BJ (cell line): Measurements from ENCODE around the gene RAB3GAP1. TPM values are rescaled to one million over a fixed set of nuclear protein-coding genes. Genes with fewer than 3 reads are reported as not detected.
"Not testable (repeated sequence)": the region's sequence is repeated elsewhere in the genome, so short reads cannot be mapped to it uniquely, and the experiment has no call there.

ENCODE experiments used
- CTCF ChIA-PET: fragments of 350-600 bp; formaldehyde crosslinking; extraction: SDS; loops from one replicate; lab custom pipeline; 2021; ENCODE audit warnings: antibody characterized with exemption, inconsistent platforms; lab: Yijun Ruan, JAX
- POLR2A ChIA-PET: fragments of 300-600 bp; sonication (Branson Sonifier 250); formaldehyde crosslinking; extraction: SDS; loops from one replicate; lab custom pipeline; 2021; ENCODE audit warnings: antibody characterized with exemption; lab: Charles Lee
- DNase-seq: peaks from one replicate; pipeline ENCODE4 v3.0.0-alpha.2; 2011; ENCODE audit warnings: low read depth
- H3K27me3 ChIP-seq: 2 replicates; pipeline ENCODE4 v1.6.0; 2011; ENCODE audit warnings: low read length; ENCODE audit not compliant: control insufficient read depth, insufficient read depth
- H3K36me3 ChIP-seq: 2 replicates; pipeline ENCODE4 v1.5.1; 2011; ENCODE audit warnings: low read length; ENCODE audit not compliant: control insufficient read depth, insufficient read depth
- H3K4me3 ChIP-seq: 2 replicates; pipeline ENCODE4 v1.5.1; 2011; ENCODE audit warnings: low read depth, mild to moderate bottlenecking, control low read depth, low read length
- polyA plus RNA-seq: library from polyadenylated mRNA; depleted of rRNA; stranded (reverse); fragments of >200 nt; gene quantifications from 2 replicates; pipeline ENCODE4 v1.2.3, GENCODE V29; 2011
- TF ChIP-seq, protein P1 (sequence below): IDR thresholded peaks from 2 replicates; pipeline ENCODE4 v1.5.1; 2011; ENCODE audit warnings: low read depth, mild to moderate bottlenecking, control low read depth, inconsistent platforms, low read length, moderate library complexity; ENCODE audit not compliant: insufficient read depth

Gene RAB3GAP1
- polyA plus RNA-seq, 1 experiment: 22.4 TPM

DNA sequence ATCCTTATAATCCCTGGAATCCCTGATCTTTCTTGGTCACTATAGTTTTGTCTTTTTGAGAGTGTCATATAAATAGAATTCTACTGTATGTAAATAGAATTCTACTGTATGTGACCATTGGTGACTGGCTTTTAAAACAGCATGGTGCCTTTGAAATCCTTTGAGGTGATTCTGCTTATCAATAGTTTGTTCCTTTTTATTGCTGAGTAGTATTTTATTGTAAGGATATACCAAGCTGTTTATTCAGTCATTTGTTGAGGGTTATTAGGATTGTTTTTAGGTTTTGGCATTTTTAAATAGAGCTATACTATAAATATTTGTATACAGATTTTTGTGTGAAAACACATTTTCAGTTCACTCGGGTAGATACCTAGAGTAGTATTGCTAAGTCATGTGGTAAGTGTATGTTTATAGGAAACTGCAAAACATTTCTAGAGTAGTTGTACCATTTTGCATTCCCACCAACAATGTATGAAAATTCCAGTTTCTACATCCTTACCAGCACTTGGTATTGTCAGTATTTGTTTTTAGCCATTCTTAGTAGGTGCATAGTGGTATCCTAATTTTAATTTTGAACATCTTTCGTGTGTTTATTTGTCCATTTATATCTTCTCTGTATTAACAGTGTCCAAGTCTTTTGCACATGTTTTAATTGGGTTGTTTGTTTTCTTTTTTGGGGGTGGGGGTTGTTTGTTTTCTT is 45.6 kb downstream of the RAB3GAP1 start:
- Histone ChIP-seq H3K36me3 (peaks cover 1% of the 10 kb centered on the region), H3K27me3 (no peaks in the 10 kb centered on the region), H3K4me3 (no peak overlapping the region)
- CTCF ChIA-PET: no interaction called here
- POLR2A ChIA-PET: no interaction called here
- TF ChIP-seq, protein P1, sequence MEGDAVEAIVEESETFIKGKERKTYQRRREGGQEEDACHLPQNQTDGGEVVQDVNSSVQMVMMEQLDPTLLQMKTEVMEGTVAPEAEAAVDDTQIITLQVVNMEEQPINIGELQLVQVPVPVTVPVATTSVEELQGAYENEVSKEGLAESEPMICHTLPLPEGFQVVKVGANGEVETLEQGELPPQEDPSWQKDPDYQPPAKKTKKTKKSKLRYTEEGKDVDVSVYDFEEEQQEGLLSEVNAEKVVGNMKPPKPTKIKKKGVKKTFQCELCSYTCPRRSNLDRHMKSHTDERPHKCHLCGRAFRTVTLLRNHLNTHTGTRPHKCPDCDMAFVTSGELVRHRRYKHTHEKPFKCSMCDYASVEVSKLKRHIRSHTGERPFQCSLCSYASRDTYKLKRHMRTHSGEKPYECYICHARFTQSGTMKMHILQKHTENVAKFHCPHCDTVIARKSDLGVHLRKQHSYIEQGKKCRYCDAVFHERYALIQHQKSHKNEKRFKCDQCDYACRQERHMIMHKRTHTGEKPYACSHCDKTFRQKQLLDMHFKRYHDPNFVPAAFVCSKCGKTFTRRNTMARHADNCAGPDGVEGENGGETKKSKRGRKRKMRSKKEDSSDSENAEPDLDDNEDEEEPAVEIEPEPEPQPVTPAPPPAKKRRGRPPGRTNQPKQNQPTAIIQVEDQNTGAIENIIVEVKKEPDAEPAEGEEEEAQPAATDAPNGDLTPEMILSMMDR: no peak
- DNase-seq: no peak

DNA sequence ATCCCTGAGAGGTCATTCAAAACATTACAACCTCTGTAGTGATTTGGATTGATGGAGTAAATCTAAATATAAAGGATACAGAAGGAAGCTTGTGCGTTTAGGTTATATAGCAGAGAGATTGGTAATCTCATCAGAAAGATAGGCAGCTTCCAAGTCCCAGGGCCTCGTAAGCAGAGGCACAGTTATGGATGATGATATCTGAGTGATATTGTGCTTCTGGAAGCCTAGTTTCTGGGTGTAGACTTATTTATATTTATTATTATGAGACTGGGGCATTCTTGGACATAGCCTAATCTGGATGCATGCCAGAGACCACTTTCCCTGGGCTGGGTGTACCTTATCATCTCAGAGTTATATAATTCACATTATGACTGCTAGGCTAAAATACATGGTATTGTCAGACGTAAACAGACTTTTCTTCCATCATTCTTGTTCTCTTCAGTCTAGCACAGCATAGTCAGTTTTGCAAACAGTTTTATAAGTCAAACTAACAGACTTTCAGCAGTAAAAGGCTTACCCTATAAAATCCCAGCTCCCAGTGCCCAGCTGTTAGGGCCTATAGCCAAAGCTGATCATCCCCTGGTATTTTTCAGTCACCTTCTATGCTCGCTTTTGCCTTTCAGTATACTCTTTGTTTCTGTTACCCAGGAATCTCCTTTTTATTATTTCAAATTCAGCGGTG is 47.9 kb downstream of the RAB3GAP1 start:
- H3K36me3 ChIP-seq: peaks cover 1% of the 10 kb centered on the region; the same call in 1 of the 2 replicates
- CTCF ChIA-PET: no interaction called here
- DNase-seq: no peak

DNA sequence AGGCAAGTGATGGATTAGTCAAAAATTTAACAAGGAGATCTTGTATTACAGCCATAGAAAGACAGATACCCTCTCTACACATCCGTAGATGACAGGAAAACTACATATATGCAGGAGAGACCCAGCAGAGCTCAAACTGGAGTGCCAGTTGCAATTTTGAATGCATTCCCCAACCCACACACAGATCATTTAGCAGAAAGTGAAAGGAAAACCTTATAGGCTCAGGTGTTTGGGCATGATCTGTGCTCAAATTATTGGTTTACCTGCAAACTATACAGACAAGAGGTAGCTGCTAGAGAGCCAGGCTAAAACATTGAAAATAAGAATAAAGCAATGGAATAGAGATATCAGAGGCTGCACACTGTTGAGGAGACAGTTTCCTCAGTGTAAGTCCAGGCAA is 51.8 kb downstream of the RAB3GAP1 start:
- Histone ChIP-seq H3K4me3 (no peak overlapping the region), H3K36me3 (no peaks in the 10 kb centered on the region; the same call in 1 of the 2 replicates), H3K27me3 (no peaks in the 10 kb centered on the region)
- DNase-seq: no peak
- POLR2A ChIA-PET: no interaction called here
- TF ChIP-seq, protein P1: no peak
- CTCF ChIA-PET: no interaction called here

More for the DNA sequence above, 47.9 kb downstream of the RAB3GAP1 start:
- Histone ChIP-seq H3K27me3 (no peaks in the 10 kb centered on the region), H3K4me3 (no peak overlapping the region)
- TF ChIP-seq, protein P1: no peak
- POLR2A ChIA-PET: no interaction called here

DNA sequence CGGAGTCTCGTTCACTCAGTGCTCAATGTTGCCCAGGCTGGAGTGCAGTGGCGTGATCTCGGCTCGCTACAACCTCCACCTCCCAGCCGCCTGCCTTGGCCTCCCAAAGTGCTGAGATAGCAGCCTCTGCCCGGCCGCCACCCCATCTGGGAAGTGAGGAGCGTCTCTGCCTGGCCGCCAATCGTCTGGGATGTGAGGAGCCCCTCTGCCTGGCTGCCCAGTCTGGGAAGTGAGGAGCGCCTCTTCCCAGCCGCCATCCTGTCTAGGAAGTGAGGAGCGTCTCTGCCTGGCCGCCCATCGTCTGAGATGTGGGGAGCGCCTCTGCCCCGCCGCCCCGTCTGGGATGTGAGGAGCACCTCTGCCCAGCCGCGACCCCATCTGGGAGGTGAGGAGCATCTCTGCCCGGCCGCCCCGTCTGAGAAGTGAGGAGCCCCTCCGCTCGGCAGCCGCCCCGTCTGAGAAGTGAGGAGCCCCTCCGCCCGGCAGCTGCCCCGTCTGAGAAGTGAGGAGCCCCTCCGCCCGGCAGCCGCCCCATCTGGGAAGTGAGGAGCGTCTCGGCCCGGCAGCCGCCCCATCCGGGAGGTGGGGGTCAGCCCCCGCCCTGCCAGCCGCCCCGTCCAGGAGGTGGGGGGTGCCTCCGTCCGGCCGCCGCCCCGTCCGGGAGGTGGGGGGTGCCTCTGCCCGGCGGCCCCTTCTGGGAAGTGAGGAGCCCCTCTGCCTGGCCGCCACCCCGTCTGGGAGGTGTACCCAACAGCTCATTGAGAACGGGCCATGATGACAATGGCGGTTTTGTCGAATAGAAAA is 53.6 kb downstream of the RAB3GAP1 start:
- H3K27me3 ChIP-seq, DNase-seq, H3K4me3 ChIP-seq, CTCF ChIA-PET, POLR2A ChIA-PET, H3K36me3 ChIP-seq: not testable (repeated sequence)

DNA sequence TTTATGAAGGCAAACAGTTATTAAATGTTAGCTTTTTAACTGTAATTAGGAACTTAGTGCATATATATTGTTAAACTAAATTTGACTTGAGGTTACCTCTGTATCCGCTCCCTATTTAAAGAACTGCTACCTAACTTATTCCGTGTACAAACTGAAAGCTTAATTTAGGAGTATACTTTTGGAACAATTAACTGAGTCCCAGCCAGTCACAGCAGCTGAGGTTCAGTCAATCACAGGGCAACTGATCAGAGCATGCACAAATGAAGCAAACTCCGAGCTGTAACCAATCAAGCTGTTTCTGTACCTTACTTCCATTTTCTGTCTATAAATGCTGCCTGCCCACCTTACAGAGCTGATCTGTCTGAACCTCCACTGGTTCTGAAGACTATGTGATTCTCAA is 61.2 kb downstream of the RAB3GAP1 start:
- peaks cover 5% of the 10 kb centered on the region for H3K36me3 ChIP-seq
- DNase-seq: no peak
- ChIA-PET CTCF (interaction anchor here (1.3 kb wide), 1 partner anchor 29 kb away, joined by 5 read pairs; no protein-coding TSS in a partner anchor), POLR2A (no interaction called here)
- H3K27me3 ChIP-seq: no peaks in the 10 kb centered on the region
- TF ChIP-seq, protein P1: no peak
- H3K4me3 ChIP-seq: no peak overlapping the region
